NCI-H226 (cell line): ENCODE results near the gene MPZL1.
A peak's percentile ranks its signal among the peaks of the same experiment; 100 is the strongest.
"Not testable (repeated sequence)": the region's sequence is repeated elsewhere in the genome, so short reads cannot be mapped to it uniquely, and the experiment has no call there.

ENCODE experiments used
- DNase-seq: peaks from one replicate; pipeline ENCODE4 v3.0.0-alpha.2; 2015

The MPZL1 gene

DNA sequence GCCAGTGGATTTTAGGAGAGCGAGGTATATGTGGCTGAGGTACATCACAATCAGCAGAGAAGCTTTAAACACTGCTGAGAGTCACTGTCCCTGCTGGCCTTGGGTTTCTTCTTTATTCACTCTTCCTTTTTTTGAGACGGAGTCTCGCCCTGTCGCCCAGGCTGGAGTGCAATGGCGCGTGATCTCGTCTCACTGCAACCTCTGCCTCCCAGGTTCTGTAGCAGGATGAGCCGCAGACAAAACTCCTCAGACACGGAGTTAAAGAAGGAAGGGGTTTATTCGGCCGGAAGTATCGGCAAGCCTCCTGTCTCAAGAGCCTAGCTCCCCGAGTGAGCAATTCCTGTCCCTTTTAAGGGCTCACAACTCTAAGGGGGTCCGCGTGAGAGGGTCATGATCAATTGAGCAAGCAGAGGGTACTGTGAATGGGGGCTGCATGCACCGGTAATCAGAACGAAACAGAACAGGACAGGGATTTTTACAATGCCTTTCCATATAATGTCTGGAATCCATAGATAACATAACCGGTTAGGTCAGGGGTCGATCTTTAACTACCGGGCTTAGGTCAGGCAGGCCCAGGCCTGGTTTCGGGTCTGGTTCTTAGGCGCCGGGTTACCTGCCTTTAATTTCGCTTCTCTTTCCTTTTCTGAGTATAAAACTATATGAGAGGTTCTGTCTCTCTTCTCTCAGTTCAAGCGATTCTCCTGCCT lies 1.9 kb upstream of the MPZL1 start:
- not testable (repeated sequence) for DNase-seq

DNA sequence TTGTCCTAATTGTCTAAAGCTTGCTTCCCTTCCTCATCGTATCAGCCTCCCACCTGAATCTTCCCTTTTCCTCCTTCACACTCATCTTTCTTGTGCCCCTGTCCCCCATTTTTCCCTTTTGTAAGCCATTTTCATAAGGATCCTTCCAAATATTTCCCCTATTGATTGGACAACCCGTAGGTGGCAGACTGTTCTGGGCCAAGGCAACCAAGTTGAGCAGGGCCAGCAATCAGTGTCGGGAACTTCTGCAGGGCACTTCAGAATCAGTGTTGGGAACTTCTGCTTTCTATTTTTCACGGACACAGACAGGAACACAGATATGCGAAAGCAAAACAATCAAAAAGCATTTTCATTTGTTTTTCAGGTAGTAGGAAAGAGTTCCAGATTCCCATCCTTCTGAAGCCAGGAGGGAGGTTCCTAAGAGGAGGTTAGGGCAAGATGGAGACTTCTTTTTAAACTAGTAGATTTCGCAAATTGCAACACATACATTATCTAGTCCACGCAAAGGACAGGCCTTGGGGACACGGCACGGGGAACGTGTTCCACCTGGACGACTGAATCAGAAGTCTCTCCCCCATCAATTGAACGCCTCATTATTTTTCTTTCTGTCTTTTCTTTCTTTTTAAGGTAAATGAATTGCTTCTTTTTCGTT lies 691 bp upstream of the MPZL1 start:
- peak; percentile 19 for DNase-seq

DNA sequence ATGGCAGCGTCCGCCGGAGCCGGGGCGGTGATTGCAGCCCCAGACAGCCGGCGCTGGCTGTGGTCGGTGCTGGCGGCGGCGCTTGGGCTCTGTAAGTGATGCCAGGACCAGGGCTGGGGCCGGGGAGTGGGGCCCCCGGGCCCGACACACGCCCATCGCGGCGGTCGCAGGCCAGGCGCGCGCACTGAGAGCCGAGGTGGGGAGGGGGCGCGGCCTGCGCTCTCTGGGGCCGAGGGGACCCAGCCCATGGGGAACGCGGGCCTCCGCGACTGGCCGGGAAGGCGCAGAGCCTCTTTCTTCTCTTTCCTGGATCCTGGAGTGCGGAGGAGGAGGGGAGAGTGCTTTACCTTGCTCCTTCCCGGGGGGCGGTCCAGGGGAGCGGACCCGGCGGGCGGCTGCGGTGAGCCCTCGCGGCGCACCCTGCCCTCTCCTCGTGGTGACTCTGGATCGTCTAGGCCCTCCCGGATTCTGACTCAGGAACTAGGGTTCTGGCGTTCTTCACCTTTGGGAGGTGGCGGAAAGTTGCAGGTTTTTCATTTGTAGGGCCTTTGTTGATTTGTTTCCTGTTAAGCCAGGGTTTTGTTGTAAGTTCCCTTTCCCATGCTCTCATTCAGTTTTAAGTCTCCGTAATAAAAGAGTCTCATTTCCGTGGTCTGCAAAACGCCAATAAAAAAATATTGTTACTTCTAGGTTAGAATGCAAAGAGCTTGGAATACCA lies 529 bp downstream of the MPZL1 start:
- DNase-seq = peak; percentile 42

DNA sequence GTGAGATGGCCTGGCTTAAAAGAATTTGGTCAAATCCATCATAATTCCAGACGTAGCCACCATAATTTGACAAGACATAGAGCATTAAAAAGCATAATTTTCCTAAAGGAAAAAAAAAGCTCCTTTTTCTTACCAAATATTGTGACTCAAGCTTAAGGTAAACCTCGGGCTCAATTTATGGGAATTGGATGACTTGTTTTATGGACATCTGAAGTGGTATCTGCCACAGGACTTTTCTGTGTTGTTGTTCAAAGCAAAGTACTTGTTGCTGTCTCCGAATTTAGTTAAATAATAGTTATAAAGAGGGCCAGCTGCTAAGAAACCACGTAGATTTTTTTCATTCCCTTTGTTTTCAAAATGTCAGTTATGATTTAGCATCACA lies 1.1 kb downstream of the MPZL1 start:
- DNase-seq = no peak

DNA sequence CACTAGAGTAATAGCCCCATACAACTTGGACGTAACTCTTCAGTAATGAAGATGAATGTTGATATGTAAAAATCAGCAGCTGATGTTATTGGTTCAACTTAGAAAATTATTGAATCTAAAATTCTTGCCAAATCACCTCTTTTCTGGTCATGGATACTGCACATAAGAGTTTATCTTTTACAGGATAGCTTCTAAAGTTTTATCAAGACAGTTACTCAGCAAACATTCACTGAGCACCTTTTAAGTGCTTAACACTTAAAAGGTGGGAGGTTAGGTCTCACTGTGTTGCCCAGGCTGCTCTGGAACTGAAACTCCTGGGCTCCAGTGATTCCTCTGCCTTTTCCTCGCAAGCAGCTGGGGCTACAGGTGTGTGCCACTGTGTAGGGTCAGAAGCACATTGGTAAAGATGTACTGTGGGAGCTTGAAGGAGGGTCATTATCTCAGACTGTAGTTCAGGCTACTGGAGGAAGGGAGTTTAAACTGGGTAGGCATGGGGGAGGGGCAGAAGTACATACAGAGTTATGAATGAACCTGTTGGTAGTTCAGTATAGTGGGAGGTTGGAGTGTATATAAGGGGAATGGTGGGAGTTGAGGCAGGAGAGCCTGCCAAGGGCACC lies 2.0 kb downstream of the MPZL1 start:
- DNase-seq = no peak

DNA sequence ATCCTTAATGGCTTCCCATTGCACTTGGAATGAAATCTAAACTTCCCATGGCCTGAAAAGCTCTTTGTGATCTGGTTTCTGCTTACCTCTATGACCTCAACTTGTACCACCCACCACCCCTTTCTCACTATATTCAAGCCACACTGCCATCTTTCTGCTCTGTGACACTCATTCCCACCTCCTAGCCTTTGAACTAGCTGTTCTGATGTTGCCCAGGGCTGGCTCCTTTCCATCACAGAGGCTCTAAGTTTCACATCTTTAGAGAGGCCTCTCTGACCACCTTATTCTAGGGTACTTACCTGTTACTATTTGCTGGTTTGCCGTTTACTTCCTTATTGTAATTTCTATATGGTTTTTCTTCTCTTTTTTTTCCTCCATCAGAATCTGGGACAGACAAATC lies 4.2 kb downstream of the MPZL1 start:
- no peak for DNase-seq

DNA sequence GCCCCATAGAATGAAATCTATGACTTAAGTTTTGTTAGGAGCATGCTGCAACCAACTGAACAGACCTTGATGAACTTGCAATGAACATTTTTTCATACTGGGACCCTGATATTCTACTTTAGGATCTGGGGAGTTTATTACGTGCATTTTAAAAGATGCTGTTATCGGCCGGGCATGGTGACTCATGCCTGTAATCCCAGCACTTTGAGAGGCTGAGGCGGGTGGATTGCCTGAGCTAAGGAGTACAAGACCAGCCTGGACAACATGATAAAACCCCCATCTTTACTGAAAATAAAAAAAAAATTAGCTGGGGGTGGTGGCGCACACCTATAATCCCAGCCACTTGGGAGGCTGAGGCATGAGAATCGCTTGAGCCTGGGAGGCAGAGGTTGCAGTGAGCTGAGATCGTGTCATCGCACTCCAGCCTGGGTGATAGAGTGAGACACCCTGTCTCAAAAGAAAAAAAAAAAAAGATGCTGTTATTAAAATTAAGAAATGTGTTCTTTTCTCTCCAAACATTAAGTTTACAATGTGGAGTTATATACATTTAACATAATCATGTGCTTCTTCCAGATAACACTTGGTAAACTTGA lies 7.1 kb downstream of the MPZL1 start:
- peak; percentile 50 for DNase-seq

DNA sequence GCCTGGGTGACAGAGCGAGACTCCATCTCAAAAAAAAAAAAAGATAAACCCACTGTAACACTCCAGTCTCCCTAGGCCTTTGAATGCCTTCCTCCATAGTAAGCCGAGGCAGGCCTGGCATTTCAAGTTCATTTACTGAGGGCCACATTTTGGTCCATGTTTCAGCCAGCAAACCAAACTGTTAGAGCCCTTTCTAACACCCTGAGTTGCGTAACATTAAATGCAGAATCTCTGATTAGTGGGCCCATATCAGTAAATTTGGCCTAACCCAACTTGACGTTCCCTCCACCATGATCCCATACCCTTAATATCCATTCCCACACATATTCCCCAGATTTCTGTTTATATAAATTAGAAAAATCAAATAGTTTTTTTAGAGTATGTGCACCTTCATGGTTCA lies 12.4 kb downstream of the MPZL1 start:
- DNase-seq = no peak

DNA sequence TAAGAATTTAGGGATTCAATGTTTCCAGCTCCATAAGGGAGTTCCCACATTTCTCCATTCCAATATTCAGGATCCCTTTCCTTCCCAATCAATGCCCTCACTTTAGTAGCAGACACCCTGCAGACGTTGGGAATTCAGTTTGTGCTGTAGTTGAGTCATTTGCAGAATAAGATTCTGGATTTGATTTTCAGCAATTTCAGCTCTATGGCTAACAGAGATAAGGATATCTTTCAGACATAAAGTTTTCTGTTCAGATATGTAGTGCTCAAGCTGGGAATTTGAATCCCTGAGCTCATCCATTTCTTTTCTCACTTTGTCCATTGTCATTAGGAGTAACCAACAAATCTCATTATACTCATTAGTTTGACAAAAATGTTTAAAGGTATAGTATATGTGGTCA lies 13.1 kb downstream of the MPZL1 start:
- DNase-seq = no peak

DNA sequence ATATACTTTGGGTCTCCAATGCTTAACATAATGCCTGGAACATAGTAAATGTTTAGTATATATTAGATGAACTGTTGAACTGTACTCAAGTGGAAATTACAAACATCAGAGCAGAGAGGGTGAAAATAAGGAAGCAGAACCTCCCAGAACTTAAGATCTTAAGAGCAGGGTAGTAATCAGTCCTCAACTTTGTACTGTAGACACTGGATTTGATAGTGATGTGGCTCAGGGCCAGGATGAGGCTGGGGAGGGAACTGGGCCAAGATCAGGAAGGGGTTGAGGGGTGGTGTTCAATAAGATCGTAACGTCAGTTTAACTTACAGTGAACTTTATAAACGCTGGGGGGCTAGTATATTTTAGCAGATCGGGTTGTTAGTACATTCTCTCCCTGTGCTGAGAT lies 15.4 kb downstream of the MPZL1 start:
- no peak for DNase-seq

DNA sequence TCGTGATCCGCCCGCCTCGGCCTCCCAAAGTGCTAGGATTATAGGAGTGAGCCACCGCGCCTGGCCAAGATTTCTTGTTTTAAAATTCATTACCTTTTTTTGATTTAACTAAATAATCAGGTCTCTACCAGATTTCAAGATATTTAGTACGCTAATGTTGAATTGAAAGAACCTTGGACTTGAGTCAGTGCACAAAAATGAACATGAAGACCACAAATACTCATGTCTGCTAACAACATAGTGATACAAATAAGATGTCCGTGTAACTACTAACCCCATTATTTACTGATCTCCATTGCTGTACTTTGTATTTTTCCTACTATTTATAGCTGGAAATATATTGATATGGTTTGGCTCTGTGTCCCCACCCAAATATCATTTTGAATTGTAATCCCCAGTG lies 16.4 kb downstream of the MPZL1 start:
- DNase-seq = no peak

DNA sequence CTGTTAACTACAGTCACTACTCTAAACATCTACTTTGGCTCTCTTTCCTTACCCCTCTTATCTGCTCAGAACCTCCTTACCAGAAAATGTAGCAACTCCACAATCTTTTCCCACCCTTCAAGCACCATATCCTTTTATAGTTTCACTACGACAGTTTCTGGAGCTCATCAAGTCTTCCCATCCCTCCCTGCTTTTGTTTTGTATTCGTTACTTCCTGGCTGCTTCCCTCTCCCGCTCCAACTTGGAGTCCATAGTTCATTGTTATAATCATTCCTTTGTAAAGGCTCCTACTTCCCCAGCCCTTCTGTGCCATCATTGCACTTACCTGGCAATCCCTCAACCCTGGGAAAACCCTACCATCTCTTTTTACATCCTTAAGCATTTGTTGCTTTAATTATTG lies 18.0 kb downstream of the MPZL1 start:
- DNase-seq = no peak

DNA sequence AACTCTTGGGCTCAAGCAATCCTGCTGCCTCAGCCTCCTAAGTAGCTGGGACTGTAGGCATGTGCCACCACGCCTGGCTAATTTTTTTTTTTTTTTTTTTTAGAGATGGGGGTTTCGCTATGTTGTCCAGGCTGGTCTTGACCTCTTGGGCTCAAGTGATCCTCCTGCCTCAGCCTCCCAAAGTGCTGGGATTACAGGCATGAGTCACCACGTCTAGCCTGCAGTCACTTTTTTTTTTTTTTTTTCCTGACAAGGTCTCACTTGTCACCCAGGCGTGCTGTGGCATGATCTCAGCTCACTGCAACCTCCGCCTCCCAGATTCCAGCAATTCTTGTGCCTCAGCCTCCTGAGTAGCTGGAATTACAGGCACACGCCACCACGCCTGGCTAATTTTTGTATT lies 19.3 kb downstream of the MPZL1 start:
- DNase-seq = not testable (repeated sequence)

DNA sequence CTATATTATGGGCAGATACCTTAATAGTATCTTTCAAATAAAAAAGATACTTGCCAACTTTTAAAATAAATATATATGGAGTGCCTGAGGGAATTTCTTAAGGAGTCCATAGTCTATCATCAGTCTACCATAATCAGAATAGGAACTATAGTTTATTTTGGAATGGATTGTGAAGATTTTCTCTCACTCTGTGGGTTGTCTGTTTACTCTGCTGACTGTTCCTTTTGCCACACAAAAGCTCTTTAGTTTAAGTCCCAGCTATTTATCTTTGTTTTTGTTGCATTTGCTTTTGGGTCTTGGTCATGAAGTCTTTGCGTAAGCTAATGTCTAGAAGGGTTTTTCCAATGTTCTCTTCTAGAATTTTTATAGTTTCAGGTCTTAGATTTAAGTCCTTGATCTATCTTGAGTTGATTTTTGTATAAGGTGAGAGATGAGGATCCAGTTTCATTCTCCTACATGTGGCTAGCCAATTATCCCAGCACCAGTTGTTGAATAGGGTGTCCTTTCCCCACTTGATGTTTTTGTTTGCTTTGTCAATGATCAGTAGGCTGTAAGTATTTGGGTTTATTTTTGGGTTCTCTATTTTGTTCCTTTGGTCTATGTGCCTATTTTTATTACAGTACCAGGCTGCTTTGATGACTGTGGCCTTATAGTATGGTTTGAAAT lies 20.7 kb downstream of the MPZL1 start:
- DNase-seq = not testable (repeated sequence)

DNA sequence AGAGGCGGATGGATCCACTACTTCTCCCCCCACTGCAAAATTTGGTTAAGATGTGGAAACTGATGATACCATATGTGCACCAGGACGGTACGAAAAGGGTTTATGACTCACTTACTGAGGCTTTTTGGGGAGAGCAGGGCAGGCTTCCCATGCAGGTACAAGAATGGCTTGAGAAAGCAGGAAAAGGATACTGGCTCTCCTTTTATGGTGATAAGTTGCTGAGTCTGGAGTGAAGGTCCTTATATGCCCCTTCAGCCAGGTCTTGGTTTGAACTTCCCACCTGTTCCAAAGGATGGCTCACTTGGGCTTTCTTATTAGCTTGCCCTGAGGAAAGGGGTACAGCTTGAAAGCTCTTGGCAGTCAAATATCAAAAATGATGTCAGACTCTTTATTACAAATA lies 23.1 kb downstream of the MPZL1 start:
- no peak for DNase-seq

DNA sequence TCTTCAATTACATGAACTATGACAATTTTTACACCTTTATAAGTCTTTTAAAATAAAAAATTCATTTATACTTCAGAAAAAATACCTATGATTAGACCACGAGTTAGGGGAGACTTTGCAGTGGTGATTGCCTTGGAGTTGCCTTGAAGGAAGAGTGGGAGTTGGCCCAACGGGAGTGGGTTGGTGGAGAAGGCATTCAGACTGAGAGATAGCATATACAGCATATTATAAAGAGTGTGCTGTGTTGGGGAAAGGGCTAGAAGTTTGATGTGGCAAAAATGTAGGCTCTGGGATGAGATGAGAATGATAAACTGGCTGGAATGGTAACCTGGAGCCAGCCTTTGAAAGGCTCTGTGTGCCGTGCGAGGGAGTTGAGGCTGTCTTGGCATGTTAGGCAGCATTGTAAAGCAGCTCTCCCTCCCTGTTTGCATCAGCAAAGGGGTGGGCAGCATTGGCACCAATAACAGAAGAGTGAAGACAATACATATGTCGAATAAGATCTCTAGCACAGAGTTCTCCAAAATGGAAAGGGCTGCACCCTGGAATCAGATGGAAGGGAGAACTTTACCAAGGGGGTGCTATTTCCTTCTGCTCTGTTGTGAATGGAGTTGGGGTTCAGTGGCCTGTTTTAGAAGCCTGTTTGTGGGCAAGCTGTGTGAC lies 24.4 kb downstream of the MPZL1 start:
- peak; percentile 31 for DNase-seq

DNA sequence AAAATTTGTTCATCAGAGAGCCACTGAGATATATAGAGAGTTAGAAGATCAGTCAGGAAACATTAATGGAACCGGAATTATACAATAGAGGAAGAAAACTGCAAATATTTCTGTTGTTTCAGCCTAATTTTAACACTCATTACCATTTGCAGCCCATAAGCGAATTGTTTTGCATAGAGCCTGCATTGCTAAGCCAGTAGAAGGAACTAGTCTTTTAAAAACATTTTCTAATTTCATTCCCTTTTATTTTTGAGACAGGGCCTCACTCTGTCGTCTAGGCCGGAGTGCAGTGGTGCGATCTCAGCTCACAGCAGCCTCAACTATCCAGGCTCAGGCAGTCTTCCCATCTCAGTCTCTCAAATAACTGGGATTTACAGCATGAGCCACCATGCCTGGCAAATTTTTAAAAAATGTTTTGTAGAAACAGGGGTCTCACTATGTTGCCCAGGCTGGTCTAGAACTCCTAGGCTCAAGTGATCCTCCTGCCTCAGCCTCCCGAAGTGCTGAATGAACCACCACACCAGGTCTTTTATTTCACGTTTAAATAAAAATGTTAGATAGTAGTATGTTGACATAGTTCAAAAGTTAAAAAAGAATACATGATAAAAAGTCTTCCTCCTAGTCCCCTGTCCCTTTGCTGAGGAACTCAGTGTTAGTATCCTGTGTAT lies 25.3 kb downstream of the MPZL1 start:
- no peak for DNase-seq

DNA sequence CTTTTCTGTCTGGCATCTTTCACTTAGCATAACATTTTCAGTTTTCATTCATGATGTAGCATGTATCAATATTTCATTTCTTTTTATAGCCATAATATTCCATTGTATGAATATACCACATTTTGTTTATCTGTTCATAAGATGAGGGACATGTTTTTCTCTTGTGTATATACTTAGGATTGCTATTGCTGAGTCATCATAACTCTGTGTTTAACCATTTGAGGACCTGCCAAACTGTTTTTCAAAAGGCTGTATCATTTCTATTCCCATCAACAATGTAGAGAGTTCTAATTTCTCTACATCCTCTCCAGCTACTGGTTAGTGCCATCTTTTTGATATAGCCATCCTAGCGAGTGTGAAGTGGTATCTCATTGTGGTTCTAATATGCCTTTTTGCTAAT lies 26.2 kb downstream of the MPZL1 start:
- DNase-seq = no peak

DNA sequence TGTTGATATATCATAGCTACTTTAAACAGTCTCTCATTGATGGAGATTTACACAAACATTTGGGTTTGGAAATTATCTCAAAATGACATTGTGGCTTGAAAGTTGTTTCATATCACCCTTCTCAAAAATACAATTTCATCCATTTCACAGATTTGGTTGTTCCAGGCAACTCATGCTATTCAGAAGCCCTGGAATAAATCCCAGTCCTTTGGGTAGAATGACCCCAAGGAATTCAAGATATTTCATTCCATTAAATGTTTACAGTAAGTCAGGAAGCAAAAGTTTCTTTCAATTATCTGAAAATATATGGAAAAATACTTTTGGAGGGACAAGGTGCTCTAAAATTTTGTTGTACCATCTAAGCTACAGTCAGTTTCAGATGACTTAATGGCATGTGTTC lies 27.1 kb downstream of the MPZL1 start:
- no peak for DNase-seq

DNA sequence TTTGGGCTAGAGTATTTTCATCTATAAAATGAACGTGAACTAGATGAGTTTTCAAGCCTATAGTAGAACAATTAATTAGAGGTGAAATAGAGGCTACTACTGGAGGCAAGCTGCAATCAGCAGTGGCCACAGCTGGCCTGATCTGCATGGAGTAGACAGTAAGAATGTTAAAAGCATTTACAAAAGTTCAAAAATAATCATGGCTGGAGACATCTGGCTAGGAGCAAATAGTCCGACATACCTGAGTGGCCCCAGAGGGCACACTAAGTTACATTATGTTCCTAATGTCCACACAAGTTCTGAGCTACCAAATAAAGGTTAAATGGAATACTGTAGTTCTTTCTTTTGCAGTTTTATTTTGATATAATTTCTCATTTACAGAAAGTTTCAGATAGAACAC lies 28.0 kb downstream of the MPZL1 start:
- DNase-seq = no peak

DNA sequence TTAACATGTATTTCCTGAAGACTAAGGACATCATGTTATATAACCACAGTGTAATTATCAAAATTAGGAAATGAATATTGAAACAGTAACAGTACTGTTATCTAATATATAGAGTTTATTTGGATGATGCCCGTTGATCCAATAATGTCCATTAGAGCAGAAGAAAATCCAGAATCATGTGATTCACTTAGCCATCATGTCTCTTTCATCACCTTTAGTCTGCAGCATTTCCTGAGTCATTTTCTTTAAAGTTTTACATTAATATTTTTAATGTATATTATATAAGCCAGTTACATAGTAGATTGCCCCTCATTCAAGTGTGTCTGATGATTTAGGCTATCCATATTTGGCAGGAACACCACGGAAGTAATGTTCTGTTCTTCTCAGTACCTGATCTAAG lies 28.9 kb downstream of the MPZL1 start:
- no peak for DNase-seq

DNA sequence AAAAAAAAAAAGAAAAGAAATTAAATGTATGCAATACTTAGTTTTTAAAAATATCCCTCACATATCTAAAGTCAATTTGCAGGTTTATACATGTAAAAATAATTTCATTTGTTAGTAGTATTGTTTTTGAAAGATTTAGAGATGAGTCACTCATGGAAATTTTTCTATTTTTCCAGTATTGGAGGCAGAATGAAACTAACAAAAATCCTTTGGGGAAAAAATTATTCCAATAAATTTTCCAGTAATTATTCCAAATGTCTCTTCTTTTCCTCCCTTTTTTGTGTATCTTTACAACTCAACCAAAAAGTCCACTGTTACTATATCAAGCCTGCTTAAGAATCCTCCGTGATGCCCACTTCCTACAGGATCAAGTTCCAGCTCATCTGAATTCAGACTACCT lies 29.9 kb downstream of the MPZL1 start:
- no peak for DNase-seq
